H1 (cell line): ENCODE data around the gene KRT78. TPM values are rescaled to one million over a fixed set of nuclear protein-coding genes. Genes with fewer than 3 reads are reported as not detected.
A peak's percentile ranks its signal among the peaks of the same experiment; 100 is the strongest.

Experiments
- CTCF ChIA-PET: fragments of 300-600 bp; sonication (Branson Sonifier 250); formaldehyde crosslinking; loops from one replicate; lab custom pipeline; 2021; ENCODE audit not compliant: partially characterized antibody; lab: Charles Lee
- POLR2A ChIA-PET: fragments of 300-600 bp; sonication (Branson Sonifier 250); formaldehyde crosslinking; loops from one replicate; lab custom pipeline; 2021; ENCODE audit warnings: inconsistent platforms; ENCODE audit not compliant: partially characterized antibody; lab: Charles Lee
- DNase-seq, 2 experiments: peaks; one replicate each; pipeline versions ENCODE4 v3.0.0 to v3.0.0-alpha.2; 2010 to 2022; ENCODE audit warnings: low spot score in 2 of 2, low read depth in 1 of 2, mixed read lengths in 1 of 2
- FAIRE-seq: peaks from 2 replicates; lab custom pipeline; 2011; peaks lifted over from hg19 to GRCh38; lab: Jason Lieb, UNC
- H2AFZ ChIP-seq: 2 replicates; pipeline ENCODE4 v1.8.1; 2012; ENCODE audit warnings: low read length, inconsistent platforms
- H2AK5ac ChIP-seq: 2 replicates; pipeline ENCODE4 v1.6.1; 2013; ENCODE audit warnings: low read depth, low read length
- H2BK120ac ChIP-seq: replicated peaks from 2 replicates; pipeline ENCODE3; 2013; ENCODE audit warnings: low read depth, low read length, inconsistent platforms
- H2BK12ac ChIP-seq: 2 replicates; pipeline ENCODE4 v1.6.1; 2013; ENCODE audit warnings: low read depth, low read length
- H2BK15ac ChIP-seq: 2 replicates; pipeline ENCODE4 v1.6.1; 2013; ENCODE audit warnings: low read length
- H2BK20ac ChIP-seq: 2 replicates; pipeline ENCODE4 v1.6.1; 2013; ENCODE audit warnings: low read length
- H2BK5ac ChIP-seq: 2 replicates; pipeline ENCODE4 v1.6.1; 2013; ENCODE audit warnings: low read depth, low read length
- H3K14ac ChIP-seq: 2 replicates; pipeline ENCODE4 v1.6.1; 2013; ENCODE audit warnings: inconsistent platforms; ENCODE audit not compliant: insufficient read length
- H3K18ac ChIP-seq: 2 replicates; pipeline ENCODE4 v1.6.1; 2013; ENCODE audit warnings: low read length; ENCODE audit errors: extremely low read depth
- H3K23ac ChIP-seq: 2 replicates; pipeline ENCODE4 v1.6.1; 2013; ENCODE audit warnings: inconsistent platforms; ENCODE audit not compliant: insufficient read length
- H3K23me2 ChIP-seq: 2 replicates; pipeline ENCODE4 v1.6.1; 2013; ENCODE audit warnings: low read depth, low read length
- H3K27ac ChIP-seq: 2 replicates; pipeline ENCODE4 v1.6.1; 2011; ENCODE audit warnings: low read depth, low read length, inconsistent platforms
- H3K27me3 ChIP-seq, 4 experiments: replicated peaks in 1 of 4; 1 replicate in 1 of 4; 2 replicates in 3 of 4; pipeline versions ENCODE4 v1.6.1 to v1.8.1; 2011 to 2013; ENCODE audit warnings: low read length in 3 of 4, mild to moderate bottlenecking in 3 of 4, inconsistent platforms in 2 of 4, mixed read lengths in 2 of 4, moderate library complexity in 1 of 4; ENCODE audit not compliant: control insufficient read depth in 3 of 4, insufficient read depth in 3 of 4; ENCODE audit errors: extremely low read depth in 1 of 4
- H3K36me3 ChIP-seq, 4 experiments: 2 replicates each; pipeline versions ENCODE4 v1.6.1 to v1.8.1; 2011 to 2013; ENCODE audit warnings: mild to moderate bottlenecking in 4 of 4, low read length in 3 of 4, moderate library complexity in 2 of 4, control low read depth in 1 of 4, inconsistent platforms in 1 of 4; ENCODE audit not compliant: insufficient read depth in 4 of 4, control insufficient read depth in 2 of 4
- H3K4ac ChIP-seq: replicated peaks from 2 replicates; pipeline ENCODE3; 2013; ENCODE audit warnings: low read length, low read depth, mixed read lengths, inconsistent platforms; ENCODE audit not compliant: insufficient read length
- H3K4me1 ChIP-seq, 4 experiments: replicated peaks in 1 of 4; 1 replicate in 1 of 4; 2 replicates in 3 of 4; pipeline versions ENCODE4 v1.6.1 to v1.8.1; 2011 to 2013; ENCODE audit warnings: low read length in 3 of 4, inconsistent platforms in 2 of 4, mixed read lengths in 1 of 4; ENCODE audit not compliant: insufficient read depth in 4 of 4, control insufficient read depth in 3 of 4
- H3K4me2 ChIP-seq, 2 experiments: 2 replicates each; pipeline versions ENCODE4 v1.6.1 to v1.8.1; 2011 to 2013; ENCODE audit warnings: low read depth in 2 of 2, low read length in 2 of 2, control low read depth in 1 of 2, inconsistent platforms in 1 of 2, mild to moderate bottlenecking in 1 of 2; ENCODE audit not compliant: insufficient read depth in 1 of 2
- H3K4me3 ChIP-seq, 4 experiments: fragments of 200-600, 300-600 bp in 1 of 4; sonication (generic), shearing (Covaris generic), sonication (Bioruptor Twin) in 1 of 4; 2 replicates each; pipeline versions ENCODE4 v1.5.1 to v1.8.1; 2011 to 2016; ENCODE audit warnings: low read length in 4 of 4, low read depth in 3 of 4, control low read depth in 2 of 4, inconsistent platforms in 2 of 4, mild to moderate bottlenecking in 2 of 4, mixed read lengths in 1 of 4, moderate library complexity in 1 of 4; ENCODE audit not compliant: insufficient read depth in 2 of 4; ENCODE audit errors: extremely low read depth in 1 of 4
- H3K56ac ChIP-seq: replicated peaks from 2 replicates; pipeline ENCODE3; 2013; ENCODE audit warnings: low read depth, mild to moderate bottlenecking, mixed read lengths, low read length, inconsistent platforms; ENCODE audit not compliant: insufficient read length
- H3K79me1 ChIP-seq: 2 replicates; pipeline ENCODE4 v1.6.1; 2013; ENCODE audit warnings: low read depth, low read length, control low read depth
- H3K79me2 ChIP-seq, 2 experiments: 2 replicates each; pipeline versions ENCODE4 v1.6.1 to v1.8.1; 2012 to 2013; ENCODE audit warnings: low read length in 2 of 2, mild to moderate bottlenecking in 2 of 2, inconsistent platforms in 1 of 2; ENCODE audit not compliant: insufficient read depth in 2 of 2, control insufficient read depth in 1 of 2
- H3K9ac ChIP-seq, 4 experiments: replicated peaks in 1 of 4; 1 replicate in 1 of 4; 2 replicates in 3 of 4; pipeline versions ENCODE4 v1.6.1 to v1.8.1; 2011 to 2013; ENCODE audit warnings: low read depth in 3 of 4, low read length in 3 of 4, control low read depth in 2 of 4, mild to moderate bottlenecking in 2 of 4, moderate library complexity in 2 of 4, inconsistent platforms in 1 of 4; ENCODE audit errors: extremely low read depth in 1 of 4
- H3K9me3 ChIP-seq, 2 experiments: 2 replicates each; pipeline versions ENCODE4 v1.6.1 to v1.8.1; 2012 to 2013; ENCODE audit warnings: mild to moderate bottlenecking in 2 of 2, moderate library complexity in 2 of 2, control low read depth in 1 of 2, inconsistent platforms in 1 of 2, low read depth in 1 of 2, low read length in 1 of 2, mixed read lengths in 1 of 2; ENCODE audit not compliant: insufficient read depth in 2 of 2
- H4K20me1 ChIP-seq, 2 experiments: replicated peaks in 1 of 2; 2 replicates each; pipeline versions ENCODE3 to v1.8.1; 2011 to 2013; ENCODE audit warnings: inconsistent platforms in 2 of 2, low read length in 2 of 2, mild to moderate bottlenecking in 1 of 2; ENCODE audit not compliant: insufficient read depth in 2 of 2, control insufficient read depth in 1 of 2
- H4K5ac ChIP-seq: 2 replicates; pipeline ENCODE4 v1.6.1; 2013; ENCODE audit warnings: low read length, low read depth, mixed read lengths, inconsistent platforms; ENCODE audit not compliant: insufficient read length
- H4K8ac ChIP-seq: 2 replicates; pipeline ENCODE4 v1.8.0; 2013; ENCODE audit warnings: mild to moderate bottlenecking, moderate library complexity, low read length, inconsistent platforms; ENCODE audit not compliant: insufficient read depth; ENCODE audit errors: extremely low read depth
- H4K91ac ChIP-seq: replicated peaks from 2 replicates; pipeline ENCODE3; 2013; ENCODE audit warnings: low read length, mixed read lengths, inconsistent platforms; ENCODE audit not compliant: insufficient read length
- ATF3 ChIP-seq: IDR thresholded peaks from 2 replicates; pipeline ENCODE4 v1.6.1; 2011; ENCODE audit warnings: low read depth, mild to moderate bottlenecking, low read length; ENCODE audit not compliant: insufficient read depth
- BACH1 ChIP-seq: IDR thresholded peaks from 2 replicates; pipeline ENCODE4 v1.6.1; 2012; ENCODE audit warnings: low read length, improper control_type of control experiment
- CHD1 ChIP-seq: IDR thresholded peaks from 2 replicates; pipeline ENCODE4 v1.6.1; 2012; ENCODE audit warnings: low read depth, low read length, improper control_type of control experiment
- CTBP2 ChIP-seq: IDR thresholded peaks from 2 replicates; pipeline ENCODE4 v1.7.0; 2011; ENCODE audit warnings: borderline replicate concordance, mild to moderate bottlenecking, moderate library complexity, mixed read lengths, low read length; ENCODE audit not compliant: insufficient read depth, insufficient read length
- NRF1 ChIP-seq: IDR thresholded peaks from 2 replicates; pipeline ENCODE4 v1.6.1; 2011; ENCODE audit warnings: mild to moderate bottlenecking, low read depth, low read length, improper control_type of control experiment
- PHF8 ChIP-seq: fragments of 200-600 bp; sonication (generic); conservative IDR thresholded peaks from 2 replicates; pipeline ENCODE4 v1.7.1; 2012; ENCODE audit warnings: low read depth, mild to moderate bottlenecking, inconsistent platforms, low read length, moderate library complexity
- POLR2A ChIP-seq, 2 experiments: IDR thresholded peaks; 1 replicate in 1 of 2; 2 replicates in 1 of 2; pipeline ENCODE4 v1.6.1; 2011; ENCODE audit warnings: low read depth in 2 of 2, low read length in 2 of 2, mild to moderate bottlenecking in 2 of 2; ENCODE audit errors: control extremely low read depth in 1 of 2
- RAD21 ChIP-seq, 2 experiments: IDR thresholded peaks in 1 of 2; conservative IDR thresholded peaks in 1 of 2; 2 replicates each; pipeline ENCODE4 v1.6.1; 2011; ENCODE audit warnings: low read depth in 2 of 2, low read length in 2 of 2, improper control_type of control experiment in 1 of 2, inconsistent platforms in 1 of 2, mild to moderate bottlenecking in 1 of 2, moderate library complexity in 1 of 2
- RXRA ChIP-seq: IDR thresholded peaks from 2 replicates; pipeline ENCODE4 v1.6.1; 2011; ENCODE audit warnings: low read depth, mild to moderate bottlenecking, low read length, moderate library complexity; ENCODE audit not compliant: insufficient read depth
- ZNF274 ChIP-seq: IDR thresholded peaks from 2 replicates; pipeline ENCODE4 v1.7.0; 2012; ENCODE audit warnings: low read length, borderline replicate concordance; ENCODE audit errors: extremely low read depth
- WGBS, 2 experiments: shearing (Covaris generic) in 1 of 2; methylation state at CpG; one replicate each; pipeline versions ENCODE4 v1.1.6 to v1.1.7; 2013 to 2015; ENCODE audit warnings: low lambda C conversion rate in 2 of 2, mixed read lengths in 2 of 2, inconsistent platforms in 1 of 2, low coverage in 1 of 2, missing lambda C conversion rate in 1 of 2; ENCODE audit not compliant: insufficient replicate concordance in 2 of 2, insufficient coverage in 1 of 2, insufficient read length in 1 of 2; ENCODE audit errors: extremely low coverage in 1 of 2, missing lambda C conversion rate in 1 of 2; 5-methylcytosine and 5-hydroxymethylcytosine counted together
- polyA plus RNA-seq, 7 experiments: library from polyadenylated mRNA; depleted of rRNA in 3 of 7; stranded (reverse) in 5 of 7; unstranded in 2 of 7; fragments of >200 nt in 5 of 7; fragments of 200-250 nt in 2 of 7; gene quantifications; 1 replicate in 5 of 7; 2 replicates in 1 of 7; 4 replicates in 1 of 7; pipeline versions ENCODE4 v1.2.1 to v1.2.3, GENCODE V29; 2011 to 2013; ENCODE audit warnings: missing spikeins in 2 of 7, mixed read lengths in 2 of 7
- total RNA-seq: library from RNA; stranded (reverse); fragmentation: NEBNext Ultra II Directional; extraction: Animal tissue kit (Norgen Biotek cat#: 25700); gene quantifications from 2 replicates; pipeline ENCODE4 v1.2.1, GENCODE V29; 2021

Gene KRT78
- total and polyA plus RNA-seq, 2 of the 8 experiments (the other 6 are each of a cell fraction or from before 2014, with no cell fraction given) = not detected

DNA sequence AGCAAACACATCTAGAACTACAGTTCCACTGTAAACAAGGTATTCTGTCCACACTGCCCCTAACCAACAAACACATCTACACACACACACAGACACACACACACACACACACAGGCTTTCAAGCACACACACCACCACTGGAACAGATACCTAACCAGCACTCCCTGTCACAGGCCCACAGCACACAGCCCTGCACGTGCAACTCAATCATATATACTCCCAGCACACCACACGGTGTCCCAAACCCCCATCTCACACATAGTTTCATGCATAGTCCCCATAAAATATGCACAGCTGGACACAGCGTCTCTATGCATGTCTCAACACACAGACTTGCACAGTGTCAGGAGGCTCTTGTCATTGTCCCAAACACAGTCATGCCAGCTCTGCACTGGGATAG, 28.4 kb upstream of the KRT78 start:
- Histone ChIP-seq H4K8ac (no peak overlapping the region), H3K79me1 (no peaks in the 10 kb centered on the region), H3K4me2 (no peak overlapping the region), H3K27me3 (peaks cover 0 to 22% (median 17%) of the 10 kb centered on the region in 4 experiments; a peak in 5 of 7 replicates), H3K4me3 (no peak overlapping the region), H2AFZ (no peak overlapping the region), H4K5ac (no peak overlapping the region), H3K23me2 (peaks cover 8% of the 10 kb centered on the region; the same call in 1 of the 2 replicates), H3K27ac (no peak overlapping the region), H2BK12ac (0 out of 2 replicates have a peak overlapping the region, but pooled peaks have one; percentile 23), H3K9ac (no peak overlapping the region), H3K4ac (no peak overlapping the region), H3K79me2 (no peaks in the 10 kb centered on the region), H3K18ac (no peak overlapping the region), H3K56ac (no peak overlapping the region), H2BK15ac (peak overlapping the region; percentile 90; the same call in 1 of the 2 replicates), H4K91ac (no peak overlapping the region), H2BK20ac (no peak overlapping the region), H3K14ac (no peak overlapping the region), H2AK5ac (no peak overlapping the region), H3K9me3 (no peaks in the 10 kb centered on the region), H3K4me1 (peaks cover 0 to 8% (median 4%) of the 10 kb centered on the region in 4 experiments; a peak in 4 of 7 replicates), H2BK5ac (peak overlapping the region; percentile 69; the same call in 1 of the 2 replicates), H3K36me3 (no peaks in the 10 kb centered on the region), H2BK120ac (no peak overlapping the region), H4K20me1 (peaks cover 0 to 1% of the 10 kb centered on the region in 2 experiments), H3K23ac (no peak overlapping the region)
- ChIA-PET POLR2A (no interaction called here), CTCF (interaction anchor here (0.7 to 36.8 kb wide), 30 partner anchors 8 to 737 kb away, joined by 3 to 1250 read pairs (median 6); partner anchors contain the start of genes KRT8 and KRT85)
- no peak for DNase-seq
- FAIRE-seq = no peak
- 92% methylated on average over 3 of the region's 3 CpGs; no CpG with 5 or more reads in 1 of the 2 experiments for WGBS, 2 experiments
- TF ChIP-seq PHF8 (no peak), CTBP2 (no peak), NRF1 (no peak), ATF3 (no peak), RAD21 (IDR thresholded peaks at IDR 0.05 in 1 of 2, conservative IDR thresholded peaks at IDR 0.05 in 1 of 2; ENCODE audit: low read depth in 2 of 2, low read length in 2 of 2) (no peak), CHD1 (no peak), ZNF274 (no peak), POLR2A (IDR thresholded peaks at IDR 0.05; ENCODE audit: control extremely low read depth in 1 of 2, low read depth in 2 of 2, low read length in 2 of 2) (no peak), BACH1 (no peak), RXRA (no peak)
